Epithelial cell of proximal tubule (primary cell): ENCODE measurements around the gene KHNYN. TPM values are rescaled to one million over a fixed set of nuclear protein-coding genes. Genes with fewer than 3 reads are reported as not detected.

Experiments
- DNase-seq: peaks from one replicate; pipeline ENCODE4 v3.0.0-alpha.2; 2011; ENCODE audit warnings: low read depth
- H3K4me3 ChIP-seq: 2 replicates; pipeline ENCODE4 v1.5.1; 2011; ENCODE audit warnings: low read depth, mild to moderate bottlenecking, low read length
- total RNA-seq: library from RNA; depleted of rRNA; stranded (reverse); fragments of >200 nt; gene quantifications from 2 replicates; pipeline ENCODE4 v1.2.3, GENCODE V29; 2015
- TF ChIP-seq, protein P1 (sequence below): conservative IDR thresholded peaks from 2 replicates; pipeline ENCODE4 v1.5.1; 2012; ENCODE audit warnings: low read depth, mild to moderate bottlenecking, low read length

KHNYN gene
- total RNA-seq, 1 donor from 2014 or later, result 41.6 TPM

GRCh38 chr14:24426150-24426911 lies 3.4 kb upstream of the KHNYN start:
- DNase-seq, result no peak
- TF ChIP-seq, protein P1, sequence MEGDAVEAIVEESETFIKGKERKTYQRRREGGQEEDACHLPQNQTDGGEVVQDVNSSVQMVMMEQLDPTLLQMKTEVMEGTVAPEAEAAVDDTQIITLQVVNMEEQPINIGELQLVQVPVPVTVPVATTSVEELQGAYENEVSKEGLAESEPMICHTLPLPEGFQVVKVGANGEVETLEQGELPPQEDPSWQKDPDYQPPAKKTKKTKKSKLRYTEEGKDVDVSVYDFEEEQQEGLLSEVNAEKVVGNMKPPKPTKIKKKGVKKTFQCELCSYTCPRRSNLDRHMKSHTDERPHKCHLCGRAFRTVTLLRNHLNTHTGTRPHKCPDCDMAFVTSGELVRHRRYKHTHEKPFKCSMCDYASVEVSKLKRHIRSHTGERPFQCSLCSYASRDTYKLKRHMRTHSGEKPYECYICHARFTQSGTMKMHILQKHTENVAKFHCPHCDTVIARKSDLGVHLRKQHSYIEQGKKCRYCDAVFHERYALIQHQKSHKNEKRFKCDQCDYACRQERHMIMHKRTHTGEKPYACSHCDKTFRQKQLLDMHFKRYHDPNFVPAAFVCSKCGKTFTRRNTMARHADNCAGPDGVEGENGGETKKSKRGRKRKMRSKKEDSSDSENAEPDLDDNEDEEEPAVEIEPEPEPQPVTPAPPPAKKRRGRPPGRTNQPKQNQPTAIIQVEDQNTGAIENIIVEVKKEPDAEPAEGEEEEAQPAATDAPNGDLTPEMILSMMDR, result no peak
- no peak overlapping the region for H3K4me3 ChIP-seq

DNA sequence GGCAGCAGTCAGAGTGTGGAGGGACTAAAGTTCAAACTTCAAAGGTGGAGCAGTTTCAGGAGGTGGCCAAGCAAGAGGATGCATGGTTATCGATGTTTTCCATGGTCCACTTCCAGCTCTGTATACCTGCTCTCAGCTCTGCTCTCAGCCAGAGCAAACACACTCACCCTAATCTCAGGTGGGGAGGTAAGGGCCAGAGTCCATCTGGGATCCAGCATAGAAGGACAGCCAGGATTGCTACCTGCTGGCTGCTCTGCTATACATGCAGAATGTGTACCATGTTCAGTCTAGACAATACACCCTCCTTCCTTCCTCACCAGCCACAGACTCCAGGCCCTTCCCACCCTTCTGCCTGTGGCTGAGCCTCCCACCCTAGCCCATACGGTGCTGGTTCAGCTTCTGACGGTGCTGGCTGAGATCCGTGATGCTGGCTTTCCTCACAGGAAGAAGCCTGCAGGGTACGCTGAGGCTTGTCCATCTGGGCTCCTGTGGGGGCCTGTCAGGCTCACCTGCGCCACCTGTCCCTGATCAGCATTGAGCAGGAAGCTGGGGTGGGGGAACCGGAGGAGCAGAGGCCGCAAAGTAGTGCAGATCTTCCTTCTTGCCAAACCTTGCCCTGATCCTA lies 2.7 kb upstream of the KHNYN start:
- DNase-seq, result no peak
- TF ChIP-seq, protein P1, result no peak
- H3K4me3 ChIP-seq, result no peak overlapping the region

DNA sequence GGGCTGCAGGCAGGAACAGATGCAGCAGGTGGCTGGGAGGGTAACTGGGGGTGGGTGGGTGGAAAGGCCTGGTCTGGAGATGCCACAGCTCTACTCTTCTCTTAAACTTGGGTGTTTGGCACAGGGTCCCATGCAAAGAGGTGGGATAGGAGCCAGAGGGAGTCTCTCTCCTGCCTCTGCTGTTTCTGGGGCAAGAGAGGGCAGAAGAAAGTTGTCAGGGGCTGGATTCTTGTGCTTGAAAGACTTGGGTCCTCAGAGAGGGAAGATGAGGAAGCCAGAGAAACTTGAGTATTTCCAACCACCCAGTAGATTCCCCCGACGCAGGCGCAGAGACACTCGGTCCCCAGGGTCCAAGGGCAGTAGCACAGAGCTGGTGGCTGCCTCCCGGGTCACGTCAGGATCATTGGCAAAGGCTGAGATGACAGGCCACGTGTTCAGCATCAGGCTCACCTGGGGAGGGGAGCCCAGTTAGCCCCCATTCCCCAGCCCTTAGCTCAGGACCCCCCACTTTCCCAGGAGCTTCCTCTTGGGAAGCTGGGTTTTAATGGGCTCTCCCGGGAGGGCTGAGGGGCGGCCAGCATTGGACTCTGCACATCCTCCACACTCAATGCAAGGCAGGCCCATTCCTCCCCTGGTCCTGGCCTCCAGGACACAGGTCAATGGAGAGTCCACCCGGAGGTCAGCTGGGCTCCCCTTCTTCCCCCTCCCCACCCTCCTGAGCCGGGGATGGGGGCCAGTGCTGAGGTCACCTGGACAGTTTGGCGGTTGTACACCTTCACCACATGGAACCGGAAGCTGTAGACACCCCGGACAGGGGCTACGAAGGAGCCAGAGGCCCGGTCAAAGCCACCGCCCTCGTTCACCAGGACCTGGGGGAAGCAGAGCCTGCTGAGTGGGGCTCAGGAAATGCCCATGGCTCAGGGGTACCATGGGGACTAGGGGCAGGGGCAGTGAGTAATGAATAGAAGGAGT lies 1.9 kb upstream of the KHNYN start:
- no peak overlapping the region for H3K4me3 ChIP-seq
- DNase-seq, result no peak
- TF ChIP-seq, protein P1, result no peak

GRCh38 chr14:24428628-24429394 lies 943 bp upstream of the KHNYN start:
- peak overlapping the region; percentile 83 for H3K4me3 ChIP-seq
- DNase-seq, result no peak
- TF ChIP-seq, protein P1, result no peak

DNA sequence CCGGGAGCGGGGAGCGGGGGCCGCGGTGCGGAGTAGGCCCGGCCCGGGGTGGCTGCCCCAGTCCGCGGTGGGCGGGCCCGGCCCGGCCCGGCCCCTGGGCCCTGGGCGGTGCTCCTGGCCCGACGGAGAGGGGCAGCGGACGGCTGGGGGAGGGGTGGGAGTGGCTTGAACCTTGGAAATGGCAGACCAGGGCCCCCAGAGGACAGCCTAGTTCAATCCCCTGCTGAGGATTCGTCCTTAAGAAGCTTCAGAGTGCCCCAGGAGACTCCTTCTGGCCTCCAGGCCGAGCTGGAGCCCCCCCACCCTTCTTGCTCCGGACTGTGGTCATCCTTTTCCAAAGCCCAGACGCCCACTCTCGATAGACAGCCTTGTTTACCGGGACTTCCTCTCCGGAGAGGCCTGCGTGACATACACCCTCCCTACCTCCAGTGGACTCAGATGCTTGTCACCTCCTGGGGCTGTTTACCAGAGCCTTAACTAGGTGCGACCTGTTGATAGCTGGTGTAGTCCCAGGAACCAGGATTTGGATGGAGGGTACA lies 458 bp downstream of the KHNYN start:
- TF ChIP-seq, protein P1, result no peak
- DNase-seq, result no peak
- peak overlapping the region; percentile 83 for H3K4me3 ChIP-seq
